NB4 (cell line): ENCODE measurements around the gene RNF2.
"Not testable (repeated sequence)": the region's sequence is repeated elsewhere in the genome, so short reads cannot be mapped to it uniquely, and the experiment has no call there.

Source experiments
- DNase-seq: peaks from one replicate; pipeline ENCODE4 v3.0.0; 2010; ENCODE audit warnings: low read depth
- H3K4me3 ChIP-seq: one replicate; pipeline ENCODE4 v1.5.1; 2011; ENCODE audit warnings: mild to moderate bottlenecking, low read depth, low read length, moderate library complexity
- CTCF ChIP-seq: IDR thresholded peaks from one replicate; pipeline ENCODE4 v1.5.1; 2012; ENCODE audit warnings: low read depth, low read length
- MAX ChIP-seq: IDR thresholded peaks from 2 replicates; pipeline ENCODE4 v1.6.1; 2011; ENCODE audit warnings: low read depth, low read length
- MYC ChIP-seq: IDR thresholded peaks from 2 replicates; pipeline ENCODE4 v1.6.1; 2011; ENCODE audit warnings: low read depth, low read length
- POLR2A ChIP-seq: IDR thresholded peaks from 2 replicates; pipeline ENCODE4 v1.6.1; 2011; ENCODE audit warnings: mild to moderate bottlenecking; ENCODE audit not compliant: insufficient read length; ENCODE audit errors: extremely low read depth

Gene RNF2

GRCh38 chr1:185063719-185064118 is 18.4 kb downstream of the RNF2 start:
- TF ChIP-seq MAX, result no peak
- no peak for TF ChIP-seq MYC
- no peak for TF ChIP-seq POLR2A
- TF ChIP-seq CTCF, result no peak
- no peak overlapping the region for H3K4me3 ChIP-seq
- DNase-seq, result no peak

- not testable (repeated sequence) for H3K4me3 ChIP-seq, DNase-seq
Measured at GRCh38 chr1:185065006-185065405, 19.6 kb downstream of the RNF2 start.

GRCh38 chr1:185066181-185066580 is 20.8 kb downstream of the RNF2 start:
- no peak for DNase-seq
- no peak overlapping the region for H3K4me3 ChIP-seq
- TF ChIP-seq MAX (no peak), MYC (no peak), POLR2A (no peak)

- no peak for DNase-seq
- TF ChIP-seq POLR2A (no peak), MYC (no peak)
- no peak overlapping the region for H3K4me3 ChIP-seq
Measured at GRCh38 chr1:185068341-185068740, 23.0 kb downstream of the RNF2 start.

GRCh38 chr1:185069202-185069772 is 23.9 kb downstream of the RNF2 start:
- TF ChIP-seq CTCF, result no peak
- no peak for TF ChIP-seq MYC
- TF ChIP-seq MAX, result no peak
- TF ChIP-seq POLR2A, result no peak
- H3K4me3 ChIP-seq, result no peak overlapping the region
- peak; percentile 74 for DNase-seq

GRCh38 chr1:185070051-185070450 is 24.7 kb downstream of the RNF2 start:
- no peak for TF ChIP-seq MAX
- TF ChIP-seq MYC, result no peak
- no peak for TF ChIP-seq POLR2A
- no peak for TF ChIP-seq CTCF
- no peak overlapping the region for H3K4me3 ChIP-seq
- DNase-seq, result no peak

GRCh38 chr1:185073725-185074124 is 28.4 kb downstream of the RNF2 start:
- DNase-seq, result no peak
- TF ChIP-seq POLR2A (no peak), MAX (no peak), MYC (no peak), CTCF (no peak)
- H3K4me3 ChIP-seq, result no peak overlapping the region
